HUES48 (cell line): ENCODE results near the gene VPS18.

Experiments
- H3K27ac ChIP-seq: one replicate; pipeline ENCODE4 v1.7.0; 2013; ENCODE audit warnings: low read depth, low read length, inconsistent platforms
- H3K27me3 ChIP-seq: 2 replicates; pipeline ENCODE4 v1.6.1; 2013; ENCODE audit warnings: mild to moderate bottlenecking, low read length; ENCODE audit not compliant: control insufficient read depth, insufficient read depth
- H3K36me3 ChIP-seq: 2 replicates; pipeline ENCODE4 v1.6.1; 2013; ENCODE audit warnings: low read length; ENCODE audit not compliant: control insufficient read depth, insufficient read depth
- H3K4me1 ChIP-seq: 2 replicates; pipeline ENCODE4 v1.6.1; 2013; ENCODE audit warnings: mild to moderate bottlenecking, low read length; ENCODE audit not compliant: control insufficient read depth, insufficient read depth
- H3K4me3 ChIP-seq: 2 replicates; pipeline ENCODE4 v1.5.1; 2013; ENCODE audit warnings: mild to moderate bottlenecking, low read depth, low read length
- H3K9ac ChIP-seq: 2 replicates; pipeline ENCODE4 v1.6.1; 2013; ENCODE audit warnings: mild to moderate bottlenecking, low read depth, low read length, moderate library complexity
- H3K9me3 ChIP-seq: 2 replicates; pipeline ENCODE4 v1.6.1; 2013; ENCODE audit warnings: low read length; ENCODE audit not compliant: control insufficient read depth, insufficient read depth

Gene VPS18

DNA sequence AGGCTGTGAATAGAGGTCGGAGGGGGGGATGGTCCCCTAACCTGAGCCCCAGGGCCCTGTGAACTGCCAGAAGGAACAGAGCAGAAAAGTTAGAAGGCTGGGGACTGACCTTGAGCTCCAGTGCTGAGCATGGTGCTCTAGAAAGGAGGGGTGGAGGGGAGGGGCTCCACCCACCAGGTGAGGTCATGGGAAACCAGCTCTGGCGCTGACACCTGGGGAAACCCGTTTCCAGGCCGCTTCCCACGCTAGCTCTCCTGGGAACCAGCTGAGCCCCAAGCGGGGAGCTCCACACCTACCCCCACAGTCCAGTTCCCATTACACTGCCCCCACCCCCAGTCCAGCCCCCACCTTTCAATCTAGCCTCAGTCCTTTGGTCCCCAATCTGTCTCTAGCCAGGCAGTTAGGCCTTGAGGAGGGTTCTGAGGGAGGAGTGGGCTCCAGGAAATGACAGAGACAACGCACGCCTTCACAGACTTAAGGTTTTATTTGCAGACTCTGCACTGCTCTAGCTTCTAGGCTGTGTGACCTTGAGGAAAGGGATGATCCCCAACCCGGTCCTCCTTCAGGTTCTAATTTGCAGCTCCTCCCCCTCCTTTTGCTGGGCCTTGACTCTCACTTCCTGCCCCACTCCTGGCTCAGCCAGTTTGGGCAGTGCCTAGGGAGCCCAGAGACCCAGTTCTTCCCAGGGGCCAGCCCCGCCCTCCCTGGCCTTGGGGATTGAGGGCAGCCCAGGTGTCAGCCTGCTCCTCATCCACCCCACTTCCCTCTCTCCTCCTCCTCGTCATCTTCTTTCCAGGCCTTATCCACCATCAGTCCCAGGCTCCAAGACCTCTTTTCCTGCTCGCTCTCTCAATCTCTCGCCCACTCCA lies 22.3 kb upstream of the VPS18 start:
- no peaks in the 10 kb centered on the region for H3K36me3 ChIP-seq
- H3K4me3 ChIP-seq, result no peak overlapping the region
- no peaks in the 10 kb centered on the region for H3K9me3 ChIP-seq
- H3K9ac ChIP-seq, result no peak overlapping the region
- peaks cover 21% of the 10 kb centered on the region for H3K4me1 ChIP-seq
- H3K27me3 ChIP-seq, result no peaks in the 10 kb centered on the region
- peak overlapping the region; percentile 66 for H3K27ac ChIP-seq

GRCh38 chr15:40872791-40873693 lies 21.2 kb upstream of the VPS18 start:
- Histone ChIP-seq H3K9ac (no peak overlapping the region), H3K4me1 (peaks cover 21% of the 10 kb centered on the region), H3K9me3 (no peaks in the 10 kb centered on the region), H3K27ac (no peak overlapping the region), H3K36me3 (no peaks in the 10 kb centered on the region), H3K4me3 (peak overlapping the region; percentile 79), H3K27me3 (no peaks in the 10 kb centered on the region)

DNA sequence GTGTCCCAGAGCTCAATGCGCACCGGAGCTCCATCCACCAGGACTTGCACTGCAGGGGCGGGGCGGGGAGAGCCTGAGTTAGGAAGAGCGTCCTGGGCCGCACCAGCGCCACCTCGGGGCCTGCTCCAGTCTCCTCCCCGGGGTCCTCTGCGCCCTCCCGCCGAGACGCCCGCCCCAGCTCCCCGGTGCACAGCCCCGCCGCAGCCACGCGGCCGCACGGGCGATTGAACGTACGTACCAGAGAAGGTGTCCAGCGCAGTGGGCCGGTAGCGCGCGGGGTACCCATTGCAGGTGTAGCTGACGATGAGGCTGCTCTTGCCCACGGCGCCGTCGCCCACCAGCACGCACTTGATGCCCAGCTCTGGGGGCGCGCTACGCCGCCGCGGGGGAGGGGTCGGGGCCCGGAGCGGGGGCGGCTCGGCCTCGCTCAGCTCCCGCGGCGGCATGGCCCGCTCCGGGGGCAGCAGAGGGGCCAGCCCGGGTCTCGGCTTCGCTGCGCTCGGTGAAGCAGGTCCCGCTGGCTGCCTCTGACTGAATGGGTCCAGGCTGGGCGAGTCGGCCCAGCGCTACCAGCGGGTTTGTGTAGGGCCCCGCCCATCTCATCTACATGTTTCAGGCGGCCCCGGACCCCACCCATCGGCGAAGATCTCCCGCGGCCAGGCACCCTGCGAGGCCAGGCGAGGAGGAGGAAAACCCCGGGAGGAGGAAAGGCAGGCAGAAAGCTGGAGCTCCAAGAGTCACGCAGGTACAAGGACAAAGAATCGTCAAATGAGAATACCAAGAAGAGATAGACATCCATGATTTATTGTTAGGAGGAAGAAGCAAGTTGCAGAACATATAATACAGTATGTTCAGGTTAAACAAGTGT lies 20.3 kb upstream of the VPS18 start, which contains the start of gene RHOV:
TSS of gene RHOV (minus strand) at position 541 of the 868 bp plus-strand sequence. CDS start at position 446, 95 bp downstream.
- Histone ChIP-seq H3K27ac (no peak within 1 kb of the TSS), H3K36me3 (no peaks in the 10 kb centered on the region), H3K4me1 (peaks cover 21% of the 10 kb centered on the region), H3K4me3 (peak within 1 kb of the TSS; percentile 79), H3K9me3 (no peaks in the 10 kb centered on the region), H3K9ac (peak within 1 kb of the TSS; percentile 39; the same call in 1 of the 2 replicates), H3K27me3 (no peaks in the 10 kb centered on the region)

DNA sequence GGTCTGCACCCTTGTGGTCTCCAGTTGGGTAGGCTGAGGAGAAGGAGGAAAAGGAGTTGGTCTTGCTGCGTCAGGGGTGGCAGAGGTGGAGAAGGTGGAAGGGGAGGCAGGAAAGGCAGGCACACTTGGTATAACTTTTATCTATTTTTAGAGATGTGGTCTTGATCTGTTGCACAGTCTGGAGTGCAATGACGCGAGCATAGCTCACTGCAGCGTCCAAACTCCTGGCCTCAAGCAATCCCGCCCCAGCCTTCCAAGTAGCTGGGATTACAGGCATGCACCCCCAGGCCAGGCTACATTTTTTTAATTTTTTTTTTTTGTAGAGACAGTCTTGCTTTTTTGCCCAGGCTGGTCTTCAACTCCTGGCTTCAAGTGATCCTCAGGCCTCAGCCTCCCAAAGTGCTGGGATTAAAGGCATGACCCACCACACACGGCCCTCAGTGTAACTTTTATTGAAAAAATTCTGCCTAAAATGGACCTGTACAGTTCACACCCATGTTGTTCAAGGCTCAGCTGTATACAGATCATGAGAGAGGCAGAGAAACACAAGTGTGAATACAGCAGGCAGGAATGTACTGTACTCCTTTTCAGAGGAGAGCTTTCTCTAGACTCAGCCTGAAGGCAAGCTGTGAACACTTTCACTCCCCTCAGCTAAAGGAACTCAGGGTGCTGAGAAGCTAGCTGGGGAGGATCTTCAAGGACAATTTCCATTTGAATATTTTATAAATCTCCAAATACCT lies 18.1 kb upstream of the VPS18 start:
- Histone ChIP-seq H3K9me3 (no peaks in the 10 kb centered on the region), H3K27me3 (no peaks in the 10 kb centered on the region), H3K36me3 (no peaks in the 10 kb centered on the region), H3K27ac (no peak overlapping the region), H3K4me1 (peaks cover 21% of the 10 kb centered on the region), H3K9ac (no peak overlapping the region), H3K4me3 (no peak overlapping the region)

DNA sequence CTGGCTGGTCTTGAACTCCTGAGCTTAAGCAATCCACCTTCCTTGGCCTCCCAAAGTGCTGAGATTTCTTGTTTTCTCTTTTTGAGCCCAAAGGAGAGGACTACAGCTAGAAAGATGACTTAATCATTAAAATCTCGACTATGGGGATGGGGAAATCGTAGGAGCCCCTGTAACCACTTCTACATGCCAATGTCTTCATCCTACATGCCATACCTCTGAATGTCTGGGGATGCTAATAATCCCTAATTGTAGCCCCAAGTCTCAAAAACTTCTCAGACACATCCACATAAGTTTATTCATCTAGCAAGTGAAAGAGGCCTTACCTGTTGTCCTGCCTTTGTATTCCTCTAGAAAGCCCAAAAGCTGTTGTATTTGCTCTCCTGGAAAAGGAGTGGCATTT lies 16.6 kb upstream of the VPS18 start:
- no peak overlapping the region for H3K27ac ChIP-seq
- no peaks in the 10 kb centered on the region for H3K9me3 ChIP-seq
- no peaks in the 10 kb centered on the region for H3K36me3 ChIP-seq
- no peak overlapping the region for H3K9ac ChIP-seq
- H3K4me1 ChIP-seq, result peaks cover 8% of the 10 kb centered on the region
- no peaks in the 10 kb centered on the region for H3K27me3 ChIP-seq
- H3K4me3 ChIP-seq, result no peak overlapping the region

- no peaks in the 10 kb centered on the region for H3K9me3 ChIP-seq
- H3K9ac ChIP-seq, result no peak overlapping the region
- H3K27me3 ChIP-seq, result no peaks in the 10 kb centered on the region
- H3K27ac ChIP-seq, result peak overlapping the region; percentile 57
- no peaks in the 10 kb centered on the region; the same call in 1 of the 2 replicates for H3K4me1 ChIP-seq
- H3K36me3 ChIP-seq, result no peaks in the 10 kb centered on the region
- no peak overlapping the region for H3K4me3 ChIP-seq
Measured at GRCh38 chr15:40878785-40879184, 15.5 kb upstream of the VPS18 start.

DNA sequence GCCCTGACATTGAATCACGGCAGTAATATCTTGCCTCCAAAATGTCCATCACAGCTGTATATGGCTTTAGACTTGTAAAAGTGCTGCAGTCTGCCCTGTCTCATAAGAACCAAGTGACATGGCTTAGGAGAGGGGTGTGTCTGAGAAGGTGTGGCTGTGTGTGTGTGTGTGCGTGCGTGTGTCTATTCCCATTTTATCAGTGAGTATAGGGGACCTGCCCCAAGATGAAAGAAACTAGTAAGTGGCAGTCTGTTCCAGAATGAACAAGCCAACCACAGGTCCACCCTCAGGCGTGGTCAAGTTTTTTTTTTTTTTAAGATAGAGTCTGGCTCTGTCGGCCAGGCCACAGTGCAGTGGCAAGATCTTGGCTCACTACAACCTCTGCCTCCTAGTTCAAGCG lies 14.6 kb upstream of the VPS18 start:
- H3K4me3 ChIP-seq, result no peak overlapping the region
- no peak overlapping the region for H3K9ac ChIP-seq
- no peaks in the 10 kb centered on the region for H3K36me3 ChIP-seq
- H3K4me1 ChIP-seq, result no peaks in the 10 kb centered on the region; the same call in 1 of the 2 replicates
- H3K27ac ChIP-seq, result no peak overlapping the region
- H3K9me3 ChIP-seq, result no peaks in the 10 kb centered on the region
- H3K27me3 ChIP-seq, result no peaks in the 10 kb centered on the region

GRCh38 chr15:40881351-40881750 lies 12.9 kb upstream of the VPS18 start:
- Histone ChIP-seq H3K27ac (no peak overlapping the region), H3K4me3 (no peak overlapping the region), H3K36me3 (no peaks in the 10 kb centered on the region), H3K27me3 (no peaks in the 10 kb centered on the region), H3K9me3 (no peaks in the 10 kb centered on the region), H3K9ac (no peak overlapping the region), H3K4me1 (no peaks in the 10 kb centered on the region)

DNA sequence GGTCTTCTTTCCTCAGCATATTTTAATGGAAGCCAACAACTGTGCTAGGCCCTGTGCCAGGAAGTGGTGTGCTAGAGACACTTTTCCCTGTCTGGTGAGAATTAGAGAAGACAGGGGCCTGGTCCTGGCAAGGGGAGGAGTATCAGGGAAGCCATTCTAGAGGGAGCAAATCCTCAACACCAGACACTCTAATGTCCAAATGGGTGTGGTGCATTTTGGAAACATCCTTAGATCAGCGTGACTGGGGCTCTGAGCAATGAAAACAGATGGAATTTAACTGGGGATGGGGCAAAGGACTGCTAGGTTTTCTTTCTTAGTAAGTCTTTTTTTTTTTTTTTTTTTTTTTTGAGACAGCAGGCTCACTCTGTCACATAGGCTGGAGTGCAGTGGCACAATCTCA lies 7.7 kb upstream of the VPS18 start:
- H3K27ac ChIP-seq, result no peak overlapping the region
- H3K4me3 ChIP-seq, result no peak overlapping the region
- no peaks in the 10 kb centered on the region for H3K27me3 ChIP-seq
- no peak overlapping the region for H3K9ac ChIP-seq
- H3K36me3 ChIP-seq, result no peaks in the 10 kb centered on the region
- no peaks in the 10 kb centered on the region for H3K4me1 ChIP-seq
- no peaks in the 10 kb centered on the region for H3K9me3 ChIP-seq

DNA sequence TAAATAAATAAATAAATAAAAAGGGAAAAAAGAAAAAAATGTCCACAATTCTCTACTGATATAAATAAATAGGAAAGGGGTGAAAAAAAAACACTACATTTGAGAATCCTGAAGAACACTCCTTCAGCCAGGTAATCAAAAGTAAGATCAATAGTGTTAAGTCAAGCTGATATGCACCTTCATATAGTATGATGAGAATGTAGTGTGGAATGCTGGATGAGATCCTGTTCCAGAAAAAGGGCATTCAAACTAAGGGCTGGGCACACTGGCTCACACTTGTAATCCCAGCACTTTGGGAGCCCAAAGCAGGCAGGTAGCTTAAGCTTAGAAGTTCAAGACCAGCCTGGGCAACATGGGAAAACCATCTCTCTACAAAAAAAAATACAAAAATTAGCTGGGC lies 5.1 kb upstream of the VPS18 start:
- no peak overlapping the region for H3K27ac ChIP-seq

More for the DNA sequence above, 5.1 kb upstream of the VPS18 start:
- Histone ChIP-seq H3K9ac (no peak overlapping the region), H3K36me3 (no peaks in the 10 kb centered on the region), H3K9me3 (no peaks in the 10 kb centered on the region), H3K27me3 (peaks cover 5% of the 10 kb centered on the region), H3K4me3 (no peak overlapping the region), H3K4me1 (peaks cover 5% of the 10 kb centered on the region; the same call in 1 of the 2 replicates)
